GM12873 (cell line): ENCODE results near the gene SCTR.

ENCODE experiments used
- TF ChIP-seq, protein P1 (sequence below): IDR thresholded peaks from 2 replicates; pipeline ENCODE4 v1.5.1; 2012; ENCODE audit warnings: low read depth, mild to moderate bottlenecking, moderate library complexity, low read length, control low read depth; ENCODE audit not compliant: insufficient read depth; ENCODE audit errors: missing control alignments

SCTR gene

DNA sequence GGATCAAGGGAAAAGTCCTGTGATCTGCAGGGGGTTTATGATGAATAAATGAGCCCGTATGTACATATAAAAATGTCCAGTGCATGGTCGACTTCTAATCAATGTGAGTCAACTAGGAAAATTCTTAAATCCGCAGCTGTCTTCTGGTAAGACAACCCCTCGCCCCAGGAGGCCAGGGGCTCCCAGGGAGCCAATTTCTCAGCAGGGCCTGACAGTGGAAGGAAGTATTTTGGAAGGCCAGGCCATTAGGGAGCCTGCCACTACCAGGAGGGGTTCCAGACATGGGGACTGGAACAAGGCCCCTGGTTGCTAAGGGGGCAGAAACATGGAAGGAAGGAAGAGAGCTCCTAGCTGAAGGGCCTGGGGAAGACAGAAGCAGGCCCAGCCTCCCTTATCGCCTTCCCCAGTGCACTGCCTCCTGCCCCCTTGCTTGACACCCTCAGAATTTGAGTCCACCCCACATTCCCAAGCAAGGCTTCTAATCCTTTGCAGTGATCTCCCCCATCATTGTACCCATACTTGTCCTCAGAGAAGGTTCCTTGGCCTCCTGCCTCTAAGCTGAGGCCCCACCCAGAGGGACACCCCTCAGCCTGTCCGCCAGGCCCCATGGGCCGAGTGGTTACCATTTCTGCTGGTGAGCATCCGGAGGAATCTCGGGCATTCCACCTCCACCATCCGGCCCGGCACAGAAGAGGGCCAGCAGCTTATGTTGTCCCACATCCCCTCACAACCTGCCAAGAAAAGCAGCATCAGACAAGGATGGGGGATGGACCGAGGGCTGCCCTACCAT lies 45.9 kb downstream of the SCTR start:
- TF ChIP-seq, protein P1, sequence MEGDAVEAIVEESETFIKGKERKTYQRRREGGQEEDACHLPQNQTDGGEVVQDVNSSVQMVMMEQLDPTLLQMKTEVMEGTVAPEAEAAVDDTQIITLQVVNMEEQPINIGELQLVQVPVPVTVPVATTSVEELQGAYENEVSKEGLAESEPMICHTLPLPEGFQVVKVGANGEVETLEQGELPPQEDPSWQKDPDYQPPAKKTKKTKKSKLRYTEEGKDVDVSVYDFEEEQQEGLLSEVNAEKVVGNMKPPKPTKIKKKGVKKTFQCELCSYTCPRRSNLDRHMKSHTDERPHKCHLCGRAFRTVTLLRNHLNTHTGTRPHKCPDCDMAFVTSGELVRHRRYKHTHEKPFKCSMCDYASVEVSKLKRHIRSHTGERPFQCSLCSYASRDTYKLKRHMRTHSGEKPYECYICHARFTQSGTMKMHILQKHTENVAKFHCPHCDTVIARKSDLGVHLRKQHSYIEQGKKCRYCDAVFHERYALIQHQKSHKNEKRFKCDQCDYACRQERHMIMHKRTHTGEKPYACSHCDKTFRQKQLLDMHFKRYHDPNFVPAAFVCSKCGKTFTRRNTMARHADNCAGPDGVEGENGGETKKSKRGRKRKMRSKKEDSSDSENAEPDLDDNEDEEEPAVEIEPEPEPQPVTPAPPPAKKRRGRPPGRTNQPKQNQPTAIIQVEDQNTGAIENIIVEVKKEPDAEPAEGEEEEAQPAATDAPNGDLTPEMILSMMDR = no peak

- TF ChIP-seq, protein P1 = no peak
Measured at GRCh38 chr2:119477113-119477505, 47.2 kb downstream of the SCTR start.

GRCh38 chr2:119476301-119477112 lies 47.8 kb downstream of the SCTR start:
- TF ChIP-seq, protein P1 = peak; percentile 97

- TF ChIP-seq, protein P1 = no peak
Measured at GRCh38 chr2:119475857-119476244, 48.4 kb downstream of the SCTR start.

- TF ChIP-seq, protein P1 = no peak
Measured at GRCh38 chr2:119475225-119475856, 48.9 kb downstream of the SCTR start.

- TF ChIP-seq, protein P1 = no peak
Measured at GRCh38 chr2:119474371-119475224, 49.7 kb downstream of the SCTR start.
